Mucosa of rectum (tissue), 2 donors: ENCODE measurements around the gene PGLYRP4.

ENCODE experiments used
- H3K27ac ChIP-seq, 2 donors: one replicate each; pipeline ENCODE4 v1.7.0; 2013; ENCODE audit warnings: inconsistent platforms in 2 of 2, low read depth in 2 of 2, low read length in 2 of 2
- H3K27me3 ChIP-seq, 2 donors: one replicate each; pipeline ENCODE4 v1.7.0; 2013; ENCODE audit warnings: low read length in 2 of 2; ENCODE audit not compliant: control insufficient read depth in 2 of 2, insufficient read depth in 2 of 2
- H3K36me3 ChIP-seq, 2 donors: one replicate each; pipeline ENCODE4 v1.7.0; 2013; ENCODE audit warnings: low read length in 2 of 2; ENCODE audit not compliant: control insufficient read depth in 2 of 2, insufficient read depth in 2 of 2
- H3K4me1 ChIP-seq, 2 donors: one replicate each; pipeline ENCODE4 v1.7.0; 2013; ENCODE audit warnings: low read length in 2 of 2, mild to moderate bottlenecking in 1 of 2; ENCODE audit not compliant: control insufficient read depth in 2 of 2, insufficient read depth in 2 of 2
- H3K4me3 ChIP-seq, 2 donors: one replicate each; pipeline ENCODE4 v1.7.0; 2013; ENCODE audit warnings: low read length in 2 of 2
- H3K9ac ChIP-seq, 2 donors: one replicate each; pipeline ENCODE4 v1.7.0; 2013; ENCODE audit warnings: low read length in 2 of 2, low read depth in 1 of 2, mild to moderate bottlenecking in 1 of 2
- H3K9me3 ChIP-seq, 2 donors: one replicate each; pipeline ENCODE4 v1.7.0; 2013; ENCODE audit warnings: low read length in 2 of 2; ENCODE audit not compliant: control insufficient read depth in 2 of 2
- donor health status: healthy.
- donor health status: Normal muscosa, but diverticular disease.

Gene PGLYRP4

GRCh38 chr1:153357076-153357852, 8.6 kb upstream of the PGLYRP4 start:
- peaks cover 0 to 3% of the 10 kb centered on the region in 2 donors for H3K27me3 ChIP-seq
- peaks cover 0 to 8% of the 10 kb centered on the region in 2 donors for H3K4me1 ChIP-seq
- H3K36me3 ChIP-seq, result no peaks in the 10 kb centered on the region
- H3K27ac ChIP-seq, result no peak overlapping the region
- no peak overlapping the region for H3K4me3 ChIP-seq
- no peaks in the 10 kb centered on the region for H3K9me3 ChIP-seq
- H3K9ac ChIP-seq, result no peak overlapping the region

GRCh38 chr1:153356392-153357075, 7.9 kb upstream of the PGLYRP4 start:
- Histone ChIP-seq H3K4me3 (no peak overlapping the region), H3K27ac (no peak overlapping the region), H3K36me3 (no peaks in the 10 kb centered on the region)

GRCh38 chr1:153355445-153356071, 6.9 kb upstream of the PGLYRP4 start:
- Histone ChIP-seq H3K27ac (no peak overlapping the region), H3K4me3 (no peak overlapping the region), H3K9me3 (no peaks in the 10 kb centered on the region), H3K4me1 (peaks cover 0 to 8% of the 10 kb centered on the region in 2 donors), H3K36me3 (no peaks in the 10 kb centered on the region), H3K27me3 (peaks cover 0 to 3% of the 10 kb centered on the region in 2 donors), H3K9ac (no peak overlapping the region)

More at GRCh38 chr1:153356392-153357075, 7.9 kb upstream of the PGLYRP4 start:
- peaks cover 0 to 3% of the 10 kb centered on the region in 2 donors for H3K27me3 ChIP-seq
- H3K9me3 ChIP-seq, result no peaks in the 10 kb centered on the region
- no peak overlapping the region for H3K9ac ChIP-seq
- H3K4me1 ChIP-seq, result peaks cover 0 to 8% of the 10 kb centered on the region in 2 donors

GRCh38 chr1:153354515-153355193, 6.0 kb upstream of the PGLYRP4 start:
- Histone ChIP-seq H3K27me3 (peaks cover 0 to 3% of the 10 kb centered on the region in 2 donors), H3K9me3 (no peaks in the 10 kb centered on the region), H3K4me3 (no peak overlapping the region), H3K9ac (no peak overlapping the region), H3K27ac (no peak overlapping the region), H3K4me1 (peaks cover 0 to 2% of the 10 kb centered on the region in 2 donors), H3K36me3 (no peaks in the 10 kb centered on the region)

GRCh38 chr1:153353226-153353947, 4.7 kb upstream of the PGLYRP4 start:
- Histone ChIP-seq H3K27ac (no peak overlapping the region), H3K27me3 (peaks cover 0 to 3% of the 10 kb centered on the region in 2 donors), H3K9me3 (no peaks in the 10 kb centered on the region), H3K36me3 (no peaks in the 10 kb centered on the region), H3K4me1 (peaks cover 0 to 2% of the 10 kb centered on the region in 2 donors), H3K4me3 (no peak overlapping the region), H3K9ac (no peak overlapping the region)

GRCh38 chr1:153352523-153352922, 3.9 kb upstream of the PGLYRP4 start:
- Histone ChIP-seq H3K4me3 (no peak overlapping the region), H3K27ac (no peak overlapping the region), H3K9ac (no peak overlapping the region), H3K9me3 (no peaks in the 10 kb centered on the region), H3K4me1 (no peaks in the 10 kb centered on the region), H3K36me3 (no peaks in the 10 kb centered on the region), H3K27me3 (peaks cover 0 to 3% of the 10 kb centered on the region in 2 donors)

- Histone ChIP-seq H3K27me3 (peaks cover 0 to 3% of the 10 kb centered on the region in 2 donors), H3K4me1 (no peaks in the 10 kb centered on the region), H3K4me3 (no peak overlapping the region), H3K9ac (no peak overlapping the region), H3K36me3 (no peaks in the 10 kb centered on the region), H3K9me3 (no peaks in the 10 kb centered on the region), H3K27ac (no peak overlapping the region)
These were observed 1.8 kb upstream of the PGLYRP4 start for GRCh38 chr1:153350321-153350957.

- H3K27ac ChIP-seq, result no peak overlapping the region
- no peak overlapping the region for H3K4me3 ChIP-seq
- peaks cover 0 to 3% of the 10 kb centered on the region in 2 donors for H3K27me3 ChIP-seq
- no peaks in the 10 kb centered on the region for H3K4me1 ChIP-seq
- no peaks in the 10 kb centered on the region for H3K36me3 ChIP-seq
- H3K9me3 ChIP-seq, result no peaks in the 10 kb centered on the region
- no peak overlapping the region for H3K9ac ChIP-seq
These were observed 1.0 kb upstream of the PGLYRP4 start for GRCh38 chr1:153349363-153350320.
